Vagina (tissue), 2 donors: ENCODE measurements around the gene CAB39L. TPM values are rescaled to one million over a fixed set of nuclear protein-coding genes. Genes with fewer than 3 reads are reported as not detected.
A peak's percentile ranks its signal among the peaks of the same experiment; 100 is the strongest.

ENCODE experiments used
- DNase-seq, 2 donors: peaks; one replicate each; pipeline ENCODE4 v3.0.0-alpha.2; 2017; ENCODE audit errors: extremely low spot score in 2 of 2
- H3K27ac ChIP-seq: fragments of 200-600 bp; sonication (generic); one replicate; pipeline ENCODE4 v1.5.1; 2019
- H3K27me3 ChIP-seq: fragments of 200-600 bp; sonication (generic); one replicate; pipeline ENCODE4 v1.5.1; 2019
- H3K36me3 ChIP-seq, 2 donors: fragments of 200-600 bp; sonication (generic); one replicate each; pipeline ENCODE4 v1.5.1; 2017 to 2019
- H3K4me1 ChIP-seq: fragments of 200-600 bp; sonication (generic); one replicate; pipeline ENCODE4 v1.5.1; 2019
- H3K4me3 ChIP-seq, 2 donors: fragments of 200-600 bp; sonication (generic); 1 replicate in 1 of 2; 2 replicates in 1 of 2; pipeline ENCODE4 v1.5.1; 2016 to 2019
- H3K9me3 ChIP-seq: fragments of 200-600 bp; sonication (generic); one replicate; pipeline ENCODE4 v1.5.1; 2019
- POLR2A ChIP-seq, 2 donors: fragments of 450-650 bp; IDR thresholded peaks; one replicate each; pipeline ENCODE4 v1.6.1; 2017; ENCODE audit warnings: antibody characterized with exemption in 2 of 2, mild to moderate bottlenecking in 2 of 2, moderate library complexity in 2 of 2
- POLR2AphosphoS5 ChIP-seq, 2 donors: sonication (generic); formaldehyde crosslinking; IDR thresholded peaks; one replicate each; pipeline ENCODE4 v1.9.0; 2017; ENCODE audit warnings: antibody characterized with exemption in 2 of 2, mild to moderate bottlenecking in 2 of 2, low read depth in 1 of 2; ENCODE audit not compliant: insufficient read depth in 1 of 2
- intact Hi-C: fragments of 100-400 bp; cut with DNase I; formaldehyde crosslinking; loops from one replicate; pipeline ENCODE4 v1.15.1; 2023
- total RNA-seq: library from RNA; depleted of rRNA; stranded (reverse); fragments of >200 nt; gene quantifications from one replicate; pipeline ENCODE4 v1.2.3, GENCODE V29; 2016
- TF ChIP-seq, protein P1 (sequence below), 3 experiments: fragments of 450-650 bp in 2 of 3; fragments of 200-600 bp in 1 of 3; sonication (generic) in 1 of 3; IDR thresholded peaks; one replicate each; pipeline ENCODE4 v1.5.1; 2017 to 2019; ENCODE audit warnings: antibody characterized with exemption in 3 of 3, mild to moderate bottlenecking in 2 of 3, moderate library complexity in 2 of 3

CAB39L gene
- total RNA-seq, 1 donor from 2014 or later = 31.7 TPM

DNA sequence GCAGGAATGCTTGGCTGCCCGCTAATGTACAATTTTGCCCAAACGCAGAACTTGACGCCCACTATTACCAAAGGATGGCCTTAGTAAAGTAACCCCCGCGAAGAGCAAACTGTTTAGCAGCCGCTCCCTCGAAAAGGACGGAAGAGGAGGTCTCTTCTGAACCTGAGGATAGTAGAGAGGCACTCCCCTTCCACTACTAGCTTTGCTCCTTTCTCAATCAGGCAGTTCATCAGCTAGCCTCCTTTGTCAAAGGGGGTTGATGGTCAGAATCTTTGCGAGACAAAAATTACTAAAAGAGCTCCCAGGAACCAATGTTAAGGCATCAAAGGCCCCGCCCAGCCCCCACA lies 534 bp downstream of the CAB39L start:
- Histone ChIP-seq H3K27me3 (no peaks in the 10 kb centered on the region), H3K4me1 (peaks cover 37% of the 10 kb centered on the region), H3K36me3 (no peaks in the 10 kb centered on the region), H3K9me3 (no peaks in the 10 kb centered on the region), H3K27ac (peak overlapping the region; percentile 98), H3K4me3 (peak overlapping the region; percentile 62 to 86)
- no peak for TF ChIP-seq POLR2AphosphoS5 (IDR thresholded peaks at IDR 0.05; ENCODE audit: insufficient read depth in 1 of 2, low read depth in 1 of 2)
- TF ChIP-seq, protein P1, sequence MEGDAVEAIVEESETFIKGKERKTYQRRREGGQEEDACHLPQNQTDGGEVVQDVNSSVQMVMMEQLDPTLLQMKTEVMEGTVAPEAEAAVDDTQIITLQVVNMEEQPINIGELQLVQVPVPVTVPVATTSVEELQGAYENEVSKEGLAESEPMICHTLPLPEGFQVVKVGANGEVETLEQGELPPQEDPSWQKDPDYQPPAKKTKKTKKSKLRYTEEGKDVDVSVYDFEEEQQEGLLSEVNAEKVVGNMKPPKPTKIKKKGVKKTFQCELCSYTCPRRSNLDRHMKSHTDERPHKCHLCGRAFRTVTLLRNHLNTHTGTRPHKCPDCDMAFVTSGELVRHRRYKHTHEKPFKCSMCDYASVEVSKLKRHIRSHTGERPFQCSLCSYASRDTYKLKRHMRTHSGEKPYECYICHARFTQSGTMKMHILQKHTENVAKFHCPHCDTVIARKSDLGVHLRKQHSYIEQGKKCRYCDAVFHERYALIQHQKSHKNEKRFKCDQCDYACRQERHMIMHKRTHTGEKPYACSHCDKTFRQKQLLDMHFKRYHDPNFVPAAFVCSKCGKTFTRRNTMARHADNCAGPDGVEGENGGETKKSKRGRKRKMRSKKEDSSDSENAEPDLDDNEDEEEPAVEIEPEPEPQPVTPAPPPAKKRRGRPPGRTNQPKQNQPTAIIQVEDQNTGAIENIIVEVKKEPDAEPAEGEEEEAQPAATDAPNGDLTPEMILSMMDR (IDR thresholded peaks at IDR 0.05) = no peak
- TF ChIP-seq POLR2A (IDR thresholded peaks at IDR 0.05) = no peak
- DNase-seq = no peak
- intact Hi-C loops = no loop called here

DNA sequence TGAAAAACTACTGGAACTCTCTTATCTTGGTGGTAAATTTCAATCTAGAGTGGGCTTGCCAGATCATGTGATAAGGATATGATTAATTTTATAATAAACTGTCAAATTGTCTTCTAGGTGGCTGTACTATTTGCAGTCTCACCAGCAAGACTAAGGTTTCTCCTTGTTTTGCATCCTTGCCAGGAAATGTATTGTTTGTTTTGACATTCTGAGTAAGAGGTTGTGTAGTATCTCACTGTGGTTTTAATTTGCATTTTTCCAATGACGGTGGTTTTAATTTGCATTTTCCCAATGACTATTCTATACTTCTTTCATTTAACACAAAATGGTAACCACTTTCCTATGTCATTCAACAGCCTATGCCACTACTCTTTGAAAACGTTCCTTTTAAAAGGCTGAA lies 2.0 kb downstream of the CAB39L start:
- Histone ChIP-seq H3K27ac (no peak overlapping the region), H3K27me3 (no peaks in the 10 kb centered on the region), H3K9me3 (no peaks in the 10 kb centered on the region), H3K4me1 (peaks cover 28% of the 10 kb centered on the region), H3K36me3 (no peaks in the 10 kb centered on the region), H3K4me3 (no peak overlapping the region)
- no peak for DNase-seq
- TF ChIP-seq POLR2AphosphoS5 (IDR thresholded peaks at IDR 0.05; ENCODE audit: insufficient read depth in 1 of 2, low read depth in 1 of 2) = no peak
- no peak for TF ChIP-seq POLR2A (IDR thresholded peaks at IDR 0.05)
- TF ChIP-seq, protein P1 (IDR thresholded peaks at IDR 0.05) = no peak
- intact Hi-C loops = no loop called here

DNA sequence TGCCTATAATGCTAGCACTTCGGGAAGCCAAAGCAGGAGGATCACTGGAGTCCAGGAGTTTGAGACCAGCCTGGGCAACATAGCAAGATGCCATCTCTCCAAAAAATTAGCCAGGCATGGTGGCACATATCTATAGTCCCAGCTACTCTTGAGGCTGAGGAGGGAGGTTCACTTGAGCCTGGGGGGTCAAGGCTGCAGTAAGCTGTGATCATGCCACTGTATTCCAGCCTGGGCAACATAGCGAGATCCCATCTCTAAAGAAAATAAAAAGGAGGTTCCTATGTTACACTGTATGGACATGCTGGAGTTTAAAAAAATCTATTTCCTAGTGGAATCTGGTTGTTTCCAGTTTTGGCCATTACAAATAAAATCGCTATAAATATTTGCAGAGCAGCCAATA lies 2.6 kb downstream of the CAB39L start:
- no peaks in the 10 kb centered on the region for H3K36me3 ChIP-seq
- DNase-seq = no peak
- H3K27ac ChIP-seq = no peak overlapping the region
- intact Hi-C loops = no loop called here
- H3K9me3 ChIP-seq = no peaks in the 10 kb centered on the region
- no peak overlapping the region for H3K4me3 ChIP-seq
- H3K4me1 ChIP-seq = peaks cover 23% of the 10 kb centered on the region
- no peaks in the 10 kb centered on the region for H3K27me3 ChIP-seq
- no peak for TF ChIP-seq POLR2AphosphoS5 (IDR thresholded peaks at IDR 0.05; ENCODE audit: insufficient read depth in 1 of 2, low read depth in 1 of 2)

DNA sequence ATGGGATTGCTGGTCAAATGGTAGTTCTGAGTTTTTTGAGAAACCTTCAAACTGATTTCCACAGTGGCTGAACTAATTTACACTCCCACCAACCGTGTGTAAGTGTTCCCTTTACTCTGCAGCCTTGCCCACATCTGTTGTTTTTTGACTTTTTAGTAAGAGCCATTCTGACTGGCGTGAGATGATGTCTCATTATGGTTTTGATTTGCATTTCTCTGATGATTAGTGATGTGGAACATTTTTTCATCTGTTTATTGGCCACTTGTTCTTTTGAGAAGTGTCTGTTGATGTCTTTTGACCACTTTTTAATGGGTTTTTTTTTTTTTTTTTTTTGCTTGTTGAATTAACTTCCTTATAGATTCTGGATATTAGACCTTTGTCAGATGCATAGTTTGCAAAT lies 4.3 kb downstream of the CAB39L start:
- intact Hi-C loops = no loop called here
- H3K9me3 ChIP-seq = no peaks in the 10 kb centered on the region

DNA sequence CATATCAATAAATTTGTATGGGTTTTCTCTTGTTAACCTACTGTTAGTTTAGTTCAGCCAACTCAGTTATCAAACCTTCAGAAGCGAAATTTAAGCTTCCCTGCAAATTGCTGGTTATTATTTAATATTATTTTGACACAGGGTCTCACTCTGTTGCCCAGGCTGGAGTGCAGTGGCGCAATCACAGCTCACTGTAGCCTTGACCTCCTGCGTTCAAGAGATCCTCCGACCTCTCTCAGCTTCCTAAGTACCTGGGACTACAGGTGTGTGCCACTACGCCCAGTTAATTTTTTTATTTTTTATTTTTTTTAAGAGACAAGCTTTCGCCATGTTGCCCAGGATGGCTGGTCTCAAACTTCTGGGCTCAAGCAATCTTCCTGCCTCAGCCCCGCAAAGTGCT lies 6.2 kb downstream of the CAB39L start:
- no peak overlapping the region for H3K4me3 ChIP-seq
- DNase-seq = no peak
- no peaks in the 10 kb centered on the region for H3K27me3 ChIP-seq
- intact Hi-C loops = loop anchor here (2.0 kb wide), 1 partner anchor 137 kb away; no protein-coding TSS in a partner anchor
- H3K4me1 ChIP-seq = no peaks in the 10 kb centered on the region
- no peaks in the 10 kb centered on the region for H3K9me3 ChIP-seq
- H3K36me3 ChIP-seq = no peaks in the 10 kb centered on the region
- H3K27ac ChIP-seq = no peak overlapping the region
- TF ChIP-seq POLR2AphosphoS5 (IDR thresholded peaks at IDR 0.05; ENCODE audit: insufficient read depth in 1 of 2, low read depth in 1 of 2) (no peak), POLR2A (IDR thresholded peaks at IDR 0.05) (no peak)
- TF ChIP-seq, protein P1 (IDR thresholded peaks at IDR 0.05) = no peak

More for the DNA sequence above, 4.3 kb downstream of the CAB39L start:
- H3K27me3 ChIP-seq = no peaks in the 10 kb centered on the region
- H3K4me1 ChIP-seq = peaks cover 6% of the 10 kb centered on the region
- no peak overlapping the region for H3K27ac ChIP-seq
- H3K4me3 ChIP-seq = no peak overlapping the region
- no peak for DNase-seq
- H3K36me3 ChIP-seq = no peaks in the 10 kb centered on the region
- TF ChIP-seq POLR2A (IDR thresholded peaks at IDR 0.05) = no peak
- TF ChIP-seq, protein P1 (IDR thresholded peaks at IDR 0.05) = no peak
- no peak for TF ChIP-seq POLR2AphosphoS5 (IDR thresholded peaks at IDR 0.05; ENCODE audit: insufficient read depth in 1 of 2, low read depth in 1 of 2)
